Measurements from ENCODE around the gene MAGI2.
A peak's percentile ranks its signal among the peaks of the same experiment; 100 is the strongest.

The MAGI2 gene

DNA sequence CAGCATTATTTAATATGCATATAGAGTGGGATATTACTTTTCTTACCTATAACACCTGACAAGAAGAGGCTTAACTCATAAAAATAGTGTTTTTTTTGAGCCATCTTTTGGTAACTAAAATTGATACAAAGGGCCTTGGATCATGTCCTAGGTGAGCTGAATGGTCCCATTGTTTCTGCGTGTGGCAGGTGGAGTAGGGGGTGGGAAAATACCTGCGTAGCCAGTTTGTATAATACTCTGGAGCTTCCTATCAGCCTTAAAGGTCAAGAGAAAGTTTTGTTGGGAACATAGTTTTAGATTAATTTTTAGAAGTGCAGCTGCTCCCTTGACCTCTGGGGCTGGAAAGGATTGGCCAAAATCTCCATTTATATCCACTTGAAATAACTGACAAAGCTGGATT, 1410.3 kb downstream of the MAGI2 start:
- no peak for DNase-seq

DNA sequence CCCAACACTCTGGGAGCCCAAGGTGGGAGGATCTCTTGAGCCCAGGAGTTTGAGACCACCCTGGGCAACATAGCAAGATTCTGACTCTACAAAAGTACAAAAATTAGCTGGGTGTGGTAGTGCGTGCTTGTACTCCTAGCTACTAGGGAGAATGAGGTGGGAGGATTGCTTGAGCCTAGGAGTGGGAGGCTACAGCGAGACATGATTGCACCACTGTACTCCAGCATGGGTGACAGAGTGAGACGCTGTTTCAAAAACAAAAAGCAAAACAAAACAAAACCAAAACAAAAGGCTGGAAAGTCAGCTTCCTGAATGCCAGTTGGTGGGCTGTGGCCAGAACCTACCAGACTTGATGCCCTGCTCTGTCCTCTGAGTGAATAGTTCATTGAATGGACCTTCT, 1412.0 kb downstream of the MAGI2 start:
- no peak for DNase-seq

DNA sequence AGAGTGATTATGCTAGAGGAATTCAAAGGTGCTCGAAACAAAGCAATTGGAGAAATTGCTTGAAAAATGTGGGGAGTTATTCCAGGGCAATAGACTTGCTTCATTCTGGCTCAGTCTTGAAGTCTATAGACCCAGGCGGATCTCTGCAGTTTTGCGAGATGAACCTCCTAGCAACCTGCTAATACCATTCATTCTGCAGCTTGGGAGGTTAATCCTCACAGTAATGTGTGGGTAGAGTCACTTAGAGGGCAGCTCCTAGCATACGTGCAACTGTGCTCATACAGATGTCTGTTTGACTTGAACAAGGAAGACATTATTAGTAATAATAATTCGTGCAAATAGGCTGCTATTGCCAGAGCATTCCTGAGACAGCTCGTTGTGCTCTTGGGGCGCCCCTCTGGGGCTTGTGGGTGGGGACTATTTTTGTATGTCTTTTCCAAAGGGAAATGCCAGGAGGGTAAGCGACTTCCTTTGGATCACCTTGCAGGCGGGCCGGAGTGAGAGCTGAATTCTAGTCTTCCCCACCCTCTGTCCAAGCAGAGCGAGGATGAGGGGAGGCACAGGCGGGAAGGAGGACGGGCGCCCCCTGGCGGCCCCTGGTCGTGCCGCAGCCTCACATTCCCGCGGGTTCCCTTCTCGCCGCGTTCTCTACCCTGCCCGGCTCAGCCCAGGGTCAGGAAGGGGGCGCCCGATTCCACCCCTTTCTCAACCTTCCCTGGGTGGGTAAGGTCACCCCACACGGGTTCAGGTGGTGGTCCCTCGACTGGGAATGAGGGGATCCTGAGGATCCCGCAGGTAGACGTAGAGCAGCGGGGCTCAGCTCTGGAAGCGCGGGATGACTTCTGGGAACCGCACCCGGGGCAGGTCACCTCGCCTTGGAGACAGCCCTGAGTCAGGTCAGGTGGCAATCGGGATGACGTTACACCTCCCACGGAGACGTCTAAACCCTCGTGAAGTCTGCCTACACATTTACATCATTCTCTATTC, 1413.4 kb downstream of the MAGI2 start:
- DNase-seq, result peak; percentile 28

DNA sequence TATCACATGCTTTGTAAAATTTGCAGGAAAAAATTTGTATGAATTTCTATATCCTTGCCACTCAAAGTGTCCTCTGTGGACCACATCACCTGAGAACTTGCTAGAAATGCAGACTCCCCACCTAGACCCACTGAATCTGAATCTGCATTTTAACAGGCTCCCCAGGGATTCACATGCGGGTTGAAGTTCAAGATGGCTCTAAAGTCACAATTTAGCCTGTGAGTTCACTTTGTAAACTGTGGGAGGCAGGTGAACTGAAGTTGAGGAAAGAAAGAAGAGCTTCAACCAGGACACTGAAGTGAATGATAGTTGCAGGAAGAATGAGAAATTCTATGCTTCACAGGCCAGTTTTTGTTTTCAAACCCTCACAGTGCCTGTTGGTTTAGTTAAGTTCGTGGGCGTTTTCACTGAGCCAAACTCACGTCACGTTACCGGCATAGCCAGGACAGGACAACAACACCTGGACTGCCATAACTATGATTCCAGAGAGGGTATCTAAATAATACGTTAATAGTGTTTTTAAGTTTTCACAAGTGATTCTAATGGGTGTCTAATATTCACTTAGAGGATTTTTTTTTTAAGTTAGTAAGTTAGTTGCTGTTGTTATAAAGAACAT, 1414.9 kb downstream of the MAGI2 start:
- DNase-seq, result no peak

DNA sequence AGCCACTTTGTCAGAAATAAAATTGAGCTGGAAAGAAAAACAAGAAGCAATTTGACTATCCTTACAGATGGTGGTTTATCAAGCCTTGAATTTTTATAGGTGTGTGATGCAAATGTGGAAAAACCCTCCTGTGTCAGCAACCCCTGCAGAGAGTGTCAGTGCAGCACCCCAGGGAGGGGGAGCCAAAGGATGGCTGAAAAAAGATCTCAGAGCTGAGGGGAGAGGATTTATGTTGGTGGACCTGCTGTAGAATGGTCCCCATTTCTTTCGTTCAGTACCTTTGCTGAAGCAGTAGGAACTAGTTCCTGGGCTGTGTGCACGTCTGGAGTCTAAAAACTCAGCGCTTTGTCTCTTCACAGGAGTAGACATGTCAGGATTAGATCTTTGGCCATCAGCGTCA, 1415.9 kb downstream of the MAGI2 start:
- no peak for DNase-seq

DNA sequence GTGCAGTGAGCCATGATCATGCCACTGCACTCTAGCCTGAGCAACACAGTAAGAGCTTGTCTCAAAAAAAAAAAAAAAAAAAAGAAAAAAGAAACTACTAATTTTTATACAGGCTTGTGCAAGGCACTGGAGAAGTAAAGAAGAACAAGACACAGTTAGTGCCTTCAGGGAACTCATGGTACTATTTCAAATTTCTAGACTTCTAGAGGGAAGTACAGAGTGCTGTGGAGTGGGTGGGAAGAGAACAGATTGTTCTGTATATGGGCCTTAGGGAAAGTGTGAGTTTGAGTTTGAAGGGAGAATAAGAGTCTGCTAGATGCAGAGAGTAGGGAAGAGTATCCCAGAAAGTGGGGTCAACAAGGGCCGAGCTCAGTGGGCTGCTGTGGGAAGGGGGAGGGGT, 1420.1 kb downstream of the MAGI2 start:
- no peak for DNase-seq

DNA sequence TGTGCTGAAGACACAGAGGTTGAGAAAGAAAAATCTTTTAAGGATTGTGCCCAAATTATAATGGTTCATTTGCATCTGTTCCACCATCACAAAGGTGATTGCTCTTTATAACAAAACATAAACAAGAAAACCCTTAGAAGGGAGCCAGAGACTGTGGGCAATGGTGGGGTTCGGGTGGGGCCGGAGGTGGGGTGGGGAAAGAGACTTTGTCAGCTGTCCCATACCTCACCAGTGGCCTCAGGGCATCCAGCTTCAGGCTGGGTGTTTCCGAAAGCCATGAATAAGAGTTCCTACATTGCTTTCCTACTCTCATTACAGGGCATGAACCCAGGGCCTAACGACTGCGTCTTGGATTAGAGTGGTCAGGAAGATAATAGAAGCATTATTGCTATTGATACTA, 1427.0 kb downstream of the MAGI2 start:
- DNase-seq, result no peak

DNA sequence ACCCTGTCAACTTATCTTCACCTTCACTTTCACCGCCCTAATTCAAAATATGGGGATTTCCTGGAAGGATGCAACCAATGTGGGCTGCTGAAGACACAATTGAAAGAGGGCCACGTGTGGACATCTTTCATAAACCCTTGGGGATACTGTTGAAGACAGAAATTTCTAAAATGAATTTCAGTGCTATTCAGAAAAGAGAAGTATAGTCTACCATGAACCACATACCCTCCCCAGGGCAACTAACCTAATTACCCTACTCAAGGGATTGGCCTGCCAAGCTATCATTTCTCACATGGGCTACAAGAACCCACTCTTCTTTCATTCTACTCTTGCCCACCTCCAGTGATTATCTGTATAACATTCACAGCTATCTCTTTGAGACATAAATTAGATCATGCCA, 1428.9 kb downstream of the MAGI2 start:
- DNase-seq, result no peak

DNA sequence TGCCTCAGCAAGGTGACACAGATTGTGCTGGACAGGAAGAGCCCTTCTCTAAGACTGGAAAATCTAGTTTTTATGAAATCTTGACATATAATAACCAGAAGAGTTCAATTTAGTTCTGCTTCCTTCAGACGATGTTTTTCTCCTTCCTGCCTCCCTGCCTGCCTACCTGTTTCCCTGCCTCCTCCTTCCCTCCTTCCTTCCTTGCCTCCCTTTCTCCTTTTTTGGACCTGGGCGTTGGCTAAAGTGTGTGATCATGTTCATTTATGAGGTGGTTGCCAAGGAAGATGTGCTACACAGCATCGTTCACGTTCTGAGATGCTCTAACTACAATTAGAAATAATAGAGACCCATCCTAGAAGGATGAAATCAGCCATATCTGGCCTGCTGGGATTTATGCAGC, 1430.3 kb downstream of the MAGI2 start:
- no peak for DNase-seq

DNA sequence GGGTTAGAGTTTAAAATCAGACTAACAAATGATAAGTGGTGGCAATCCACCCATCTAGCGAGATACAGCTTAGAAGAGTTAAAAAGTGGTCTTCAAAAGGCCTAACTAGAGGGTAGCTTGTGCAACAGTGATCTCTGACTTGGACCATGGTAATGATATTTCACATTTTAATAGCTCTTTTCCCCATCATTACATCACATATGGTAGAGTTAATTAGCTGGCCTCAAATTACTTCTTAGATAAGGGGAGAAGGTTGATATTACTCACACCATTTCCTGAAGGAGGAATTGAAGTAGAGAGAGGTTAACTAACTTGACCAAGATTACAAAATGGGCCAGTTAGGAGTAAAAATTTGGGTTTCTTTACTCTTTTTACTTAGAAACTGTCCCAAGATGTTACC, 1431.3 kb downstream of the MAGI2 start:
- no peak for DNase-seq

DNA sequence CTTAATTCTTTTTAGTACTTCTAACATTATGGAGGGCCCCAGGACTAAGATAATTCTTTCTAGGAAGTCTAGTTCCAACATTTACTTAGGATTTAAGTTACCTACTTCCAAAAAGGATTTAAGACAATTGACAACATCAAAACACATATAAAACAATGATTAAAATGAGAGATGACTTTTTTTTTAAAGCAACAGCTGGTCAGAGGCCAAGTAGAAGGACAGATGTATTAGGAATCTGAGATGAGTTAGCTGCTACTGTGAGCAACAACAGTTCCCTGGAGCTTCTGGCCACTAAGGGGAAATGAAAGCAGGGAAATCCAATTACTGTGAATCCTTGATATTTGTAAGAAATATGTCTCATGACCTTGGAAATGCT, 1432.6 kb downstream of the MAGI2 start:
- no peak for DNase-seq

DNA sequence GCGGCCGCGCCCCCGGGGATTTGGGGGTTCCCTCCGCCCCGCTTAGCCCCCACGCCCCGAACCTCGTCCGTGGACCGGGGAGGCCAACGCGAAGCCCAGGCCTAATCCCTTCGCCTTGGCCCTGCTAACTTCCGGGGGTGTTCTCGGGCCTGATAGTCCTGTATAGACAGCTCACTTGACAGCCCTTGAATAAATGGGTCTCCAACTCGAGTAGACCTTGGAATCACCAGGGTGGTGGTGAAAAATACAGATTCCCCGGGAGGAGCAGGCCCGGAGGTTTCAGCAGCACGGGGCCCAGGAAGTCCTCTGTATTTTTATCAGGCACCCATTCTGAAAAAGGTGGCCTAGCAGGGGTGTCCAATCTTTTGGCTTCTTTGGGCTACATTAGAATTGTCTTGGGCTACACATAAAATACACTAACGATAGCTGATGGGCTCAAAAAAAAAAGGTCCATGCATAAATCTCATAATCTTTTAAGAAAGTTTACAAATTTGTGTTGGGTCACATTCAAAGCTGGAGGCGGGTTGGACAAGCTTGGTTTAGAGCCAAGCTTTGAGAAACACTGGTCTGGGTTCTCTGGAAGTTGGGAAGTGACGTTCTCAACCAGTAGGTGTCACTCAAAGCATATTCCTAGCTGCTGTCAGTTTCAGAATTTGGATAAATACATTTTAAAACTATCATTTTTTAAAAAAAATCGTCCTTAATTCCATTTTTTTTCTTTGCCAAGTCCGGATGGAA, 1433.2 kb downstream of the MAGI2 start:
- no peak for DNase-seq

DNA sequence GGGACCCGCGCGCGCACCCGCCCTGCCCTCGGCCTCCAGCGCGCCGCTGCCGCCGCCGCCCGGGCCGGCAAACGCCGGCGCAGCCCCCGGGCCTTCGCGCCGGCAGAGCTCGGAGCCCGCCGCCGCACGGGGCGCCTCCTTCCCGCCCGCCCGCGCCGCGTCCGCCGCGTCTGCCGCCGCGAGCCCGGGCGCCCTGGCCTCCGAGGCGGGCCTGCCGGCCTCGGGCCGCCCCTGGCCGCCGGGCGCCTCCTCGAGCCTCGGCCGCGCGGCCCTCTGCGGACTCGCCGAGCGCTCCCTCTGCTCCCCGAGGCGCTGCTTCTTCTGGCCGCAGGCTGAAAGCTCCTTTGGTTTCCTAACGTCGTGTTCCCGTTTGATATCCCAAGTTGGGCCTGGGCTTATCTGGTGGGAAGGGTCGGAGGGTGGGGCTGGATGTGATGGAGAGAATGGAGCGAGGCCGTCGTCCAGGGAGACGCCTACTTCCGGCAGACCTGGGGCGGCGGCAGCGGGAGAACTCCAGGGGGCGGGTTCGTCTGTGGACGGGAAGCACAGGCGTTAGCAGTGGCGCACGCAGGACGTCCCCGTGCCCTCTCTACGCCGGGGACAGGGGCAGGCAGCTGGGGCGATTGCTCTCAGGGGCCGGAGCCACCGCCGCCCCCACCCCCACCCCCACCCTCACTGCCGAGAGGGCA, 1433.9 kb downstream of the MAGI2 start:
- DNase-seq, result peak; percentile 59

DNA sequence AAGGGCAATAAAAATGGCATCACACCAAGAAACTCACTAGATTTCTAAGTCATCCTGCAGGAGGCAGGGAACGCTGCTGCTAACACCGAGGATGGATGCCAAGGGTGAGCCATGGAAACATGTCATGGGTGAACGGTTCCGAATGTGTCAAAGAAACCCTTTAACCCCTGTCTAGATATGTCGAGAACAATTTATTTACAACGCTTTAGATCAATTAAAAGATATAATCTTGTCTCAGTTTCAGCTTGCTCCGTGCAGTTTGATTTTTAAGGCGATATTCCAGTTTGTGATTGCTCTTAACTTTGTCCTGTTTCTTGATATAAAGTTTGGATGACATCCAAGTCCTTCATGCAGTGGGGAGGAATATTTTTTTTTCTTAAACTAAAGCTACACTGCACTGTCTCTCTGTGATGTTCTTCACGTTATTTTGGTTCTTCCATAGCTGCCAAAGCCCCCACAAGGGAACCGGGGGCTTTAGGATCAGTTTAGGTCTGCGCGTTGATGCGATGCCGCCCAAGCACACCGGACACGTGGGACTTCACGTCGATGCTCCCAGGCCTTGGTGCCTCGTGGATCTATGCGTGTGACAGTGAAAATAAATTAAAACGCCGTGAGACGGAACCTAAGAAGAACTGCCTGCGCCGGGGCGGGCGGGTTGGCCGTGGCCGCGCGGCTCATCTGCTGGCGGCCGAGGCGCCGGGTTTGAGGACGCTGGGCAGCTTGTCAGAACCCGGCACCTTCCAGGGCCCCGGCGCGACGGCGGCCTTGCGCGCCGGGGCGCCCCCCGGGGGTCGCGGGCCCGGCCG, 1434.6 kb downstream of the MAGI2 start:
- DNase-seq, result peak; percentile 5

DNA sequence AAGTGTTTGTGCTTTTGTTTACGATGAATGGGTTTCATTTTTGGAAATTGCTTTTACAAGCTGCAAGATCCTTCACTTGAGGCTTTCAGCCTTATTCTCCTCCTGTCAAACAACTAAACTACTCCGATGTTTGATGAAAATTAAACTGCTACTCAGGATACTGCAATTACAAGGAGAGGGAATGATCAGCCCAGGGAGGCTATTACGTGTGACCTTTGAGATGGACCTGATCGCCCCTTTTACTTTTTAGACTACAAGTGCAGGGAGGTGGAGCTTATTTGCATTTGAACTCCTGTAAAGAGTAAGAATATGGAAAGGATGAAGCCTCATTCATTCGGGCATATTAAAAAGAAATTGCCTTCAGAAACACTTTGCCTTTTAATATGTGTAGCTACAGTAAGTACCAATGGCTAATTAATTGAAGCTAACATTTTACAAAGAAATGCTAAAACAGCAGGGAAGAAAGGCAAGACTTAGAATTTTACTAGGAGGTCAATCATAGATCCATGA, 1435.8 kb downstream of the MAGI2 start:
- no peak for DNase-seq

DNA sequence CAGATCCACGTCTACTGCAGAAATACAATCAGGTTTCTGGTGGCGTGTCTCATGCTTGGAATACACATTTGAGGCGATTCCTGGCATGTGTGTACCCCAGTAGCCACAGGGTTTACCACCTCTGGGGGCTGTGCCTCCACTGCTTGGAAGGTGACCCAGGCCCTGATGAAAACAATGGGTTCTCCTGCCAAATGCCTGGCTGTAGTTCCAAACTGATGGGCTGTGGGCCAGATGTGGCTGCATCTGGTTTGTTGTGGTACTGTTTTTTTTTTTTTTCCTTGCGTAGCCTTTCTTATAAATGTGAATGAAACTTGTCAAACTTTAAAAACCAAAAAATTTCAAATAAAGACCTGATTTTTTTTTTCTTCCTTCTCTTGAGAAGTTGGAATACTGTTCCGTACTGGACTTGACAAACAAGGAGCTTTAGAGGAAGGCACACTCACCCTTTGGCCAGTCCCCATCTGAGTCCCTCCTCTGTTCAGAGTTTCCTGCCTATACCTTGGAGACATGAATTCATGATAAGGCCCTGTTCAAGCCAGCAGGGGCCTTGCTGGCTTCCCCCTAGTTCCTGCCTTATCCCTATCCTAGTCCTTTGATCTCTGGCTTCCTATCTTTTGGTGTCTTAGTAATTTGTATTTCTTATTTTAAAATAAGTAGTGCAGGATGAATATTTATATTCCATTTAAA, 1437.8 kb downstream of the MAGI2 start:
- no peak for DNase-seq

DNA sequence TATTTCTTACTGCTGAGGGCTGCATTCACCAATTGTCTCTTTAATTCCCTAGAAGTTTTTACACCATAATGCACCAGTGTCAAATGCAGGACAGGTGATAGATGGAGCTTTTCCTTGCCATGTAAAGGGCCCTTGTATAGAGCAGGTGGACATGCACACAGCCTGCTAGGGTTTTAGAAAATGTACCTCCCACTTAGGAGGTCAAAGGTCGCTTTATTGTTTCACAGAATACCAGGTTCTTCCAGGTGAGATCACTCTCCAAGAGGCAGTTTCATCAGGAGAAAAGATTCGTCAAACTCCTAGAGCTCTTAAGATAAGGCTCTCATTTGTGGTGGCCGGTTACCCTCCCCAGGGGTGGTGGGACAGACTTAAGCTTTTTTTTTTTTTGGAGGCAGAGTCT, 1439.1 kb downstream of the MAGI2 start:
- no peak for DNase-seq

DNA sequence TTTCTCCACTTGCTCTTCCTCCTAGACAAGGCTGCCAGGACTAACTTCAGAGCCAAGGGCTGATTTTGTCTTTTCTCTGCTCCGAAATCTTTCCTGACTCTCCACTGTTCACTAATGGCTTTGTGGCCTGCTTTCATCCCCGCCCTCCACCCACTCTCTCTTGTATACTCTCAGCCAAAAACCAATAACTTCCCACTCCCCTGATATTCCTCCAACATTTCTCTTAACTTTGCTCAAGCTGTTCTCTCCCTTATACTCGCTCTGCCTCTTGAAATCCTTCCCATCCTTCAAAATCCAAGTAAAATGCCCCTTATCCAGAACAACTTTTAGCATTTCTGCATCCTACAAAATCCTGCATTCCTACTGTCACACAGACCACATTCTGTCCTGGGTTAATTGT, 1440.1 kb downstream of the MAGI2 start:
- no peak for DNase-seq

DNA sequence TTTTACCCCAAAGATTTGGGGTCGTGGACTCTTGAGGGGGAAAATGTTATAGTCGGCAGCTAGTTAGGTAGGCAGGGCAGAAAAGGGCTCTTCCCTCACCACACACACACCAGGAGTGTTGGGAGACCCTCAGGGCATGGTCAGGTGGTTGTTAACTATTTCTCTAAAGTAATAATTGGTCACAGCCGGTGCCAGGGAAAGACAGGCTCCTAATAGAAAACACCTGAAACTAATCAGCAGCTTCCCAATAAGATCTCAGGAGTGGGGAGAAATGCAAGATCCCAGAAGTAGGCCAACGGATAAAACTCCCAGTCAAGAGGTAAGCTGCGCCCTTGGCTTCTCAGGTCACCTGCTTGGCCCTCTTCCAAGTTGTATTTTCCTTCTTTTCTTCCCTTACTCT, 1441.8 kb downstream of the MAGI2 start:
- no peak for DNase-seq

DNA sequence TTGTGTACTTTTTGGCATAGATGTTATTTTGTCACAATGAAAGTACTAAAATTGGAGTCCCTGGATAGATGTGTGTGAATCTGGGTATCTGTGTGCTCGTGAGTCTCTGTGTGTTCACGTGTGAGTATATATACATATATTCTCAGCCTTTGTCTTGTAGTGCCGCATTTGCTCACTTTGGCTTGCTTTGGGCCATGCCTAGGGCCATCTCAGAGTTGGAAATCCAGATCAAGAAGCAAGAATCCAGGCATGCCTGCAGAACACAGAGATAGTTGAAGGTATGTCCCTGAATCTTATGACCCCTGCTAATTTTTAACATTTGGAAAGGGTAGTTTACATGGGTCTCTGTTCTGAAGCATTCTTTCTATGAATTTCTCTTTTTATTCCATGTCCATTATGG, 1446.2 kb downstream of the MAGI2 start:
- DNase-seq, result no peak

DNA sequence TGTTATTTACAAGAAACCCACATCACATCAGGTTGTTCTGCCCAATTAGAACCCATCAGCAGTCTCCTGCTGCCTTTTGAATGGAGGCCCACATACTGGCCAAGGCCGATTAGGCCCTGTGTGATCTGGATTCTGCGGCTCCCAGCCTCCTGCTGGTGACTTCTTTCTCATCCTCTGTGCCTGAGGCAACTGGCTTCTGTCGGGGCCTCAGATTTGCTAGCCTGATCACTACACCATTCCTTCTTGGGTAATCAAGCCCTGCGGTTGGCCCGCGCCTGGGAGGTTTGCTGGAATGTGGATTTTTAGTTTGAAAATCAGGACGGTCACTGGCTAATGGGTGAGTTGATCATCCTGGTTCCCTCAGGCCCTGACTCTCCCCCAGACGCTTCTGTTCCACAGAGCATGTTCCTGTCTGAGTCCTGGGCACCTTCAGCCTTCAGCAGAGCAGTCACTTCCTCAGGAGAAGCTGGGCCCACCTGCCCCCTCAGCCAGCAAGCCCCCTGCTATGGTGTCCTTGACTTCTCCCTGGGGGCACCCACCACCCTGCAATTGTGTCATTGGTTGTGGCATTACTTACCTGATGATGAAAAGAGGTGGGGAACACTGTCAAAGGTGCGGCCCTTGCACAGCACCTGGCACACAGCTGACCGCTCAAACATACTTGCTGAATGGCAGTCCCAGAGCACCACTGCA, 1447.3 kb downstream of the MAGI2 start:
- DNase-seq, result no peak
